Activated CD8-positive, alpha-beta memory T cell treated with anti-CD3 and anti-CD28 coated beads, Interleukin-2, amount 50 U/mL, for 48 hours (primary cell): ENCODE data around the gene ICE1.
"Not testable (repeated sequence)": the region's sequence is repeated elsewhere in the genome, so short reads cannot be mapped to it uniquely, and the experiment has no call there.

Experiments used
- DNase-seq: peaks from one replicate; pipeline ENCODE4 v3.0.0-alpha.2; 2020

ICE1 gene

GRCh38 chr5:5401095-5401494 lies 21.4 kb upstream of the ICE1 start:
- no peak for DNase-seq

DNA sequence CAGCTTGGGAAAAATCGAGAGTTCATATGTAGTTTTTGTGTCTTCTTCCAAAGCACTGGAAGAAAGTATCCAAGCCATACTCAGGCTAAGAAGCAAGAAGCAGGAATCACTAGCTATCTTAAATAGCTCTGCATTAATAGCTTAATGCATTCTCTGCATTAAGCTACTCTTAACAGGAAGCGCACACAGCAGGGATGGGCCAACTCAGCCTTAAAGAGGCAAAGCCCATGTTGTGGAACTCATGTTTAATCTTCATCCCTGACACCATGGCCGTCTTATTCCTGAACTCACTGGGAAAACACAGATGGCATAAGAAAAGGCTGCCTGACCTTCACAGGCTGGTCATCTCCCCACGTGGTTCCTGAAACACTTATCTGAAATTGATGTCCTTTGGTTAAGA lies 18.7 kb upstream of the ICE1 start:
- DNase-seq = no peak

DNA sequence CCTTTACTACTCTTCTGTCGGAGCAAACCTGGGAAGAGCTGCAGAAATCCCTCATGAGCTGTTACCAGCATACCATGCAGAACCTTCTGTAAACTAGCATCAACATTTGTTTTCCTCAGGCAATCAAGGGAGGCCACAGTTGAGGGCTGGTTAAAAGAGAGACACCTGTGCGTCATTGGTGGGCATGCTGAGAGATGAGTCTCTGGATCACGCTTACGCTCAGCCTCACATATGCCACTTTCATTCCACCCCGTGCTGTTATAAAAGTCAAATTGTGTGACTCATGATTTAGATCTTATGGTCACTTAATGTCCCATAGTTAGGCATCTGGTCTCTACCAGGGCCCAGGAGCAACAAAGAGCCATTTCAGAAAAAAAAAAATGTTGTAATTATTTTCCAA lies 18.1 kb upstream of the ICE1 start:
- DNase-seq = no peak

DNA sequence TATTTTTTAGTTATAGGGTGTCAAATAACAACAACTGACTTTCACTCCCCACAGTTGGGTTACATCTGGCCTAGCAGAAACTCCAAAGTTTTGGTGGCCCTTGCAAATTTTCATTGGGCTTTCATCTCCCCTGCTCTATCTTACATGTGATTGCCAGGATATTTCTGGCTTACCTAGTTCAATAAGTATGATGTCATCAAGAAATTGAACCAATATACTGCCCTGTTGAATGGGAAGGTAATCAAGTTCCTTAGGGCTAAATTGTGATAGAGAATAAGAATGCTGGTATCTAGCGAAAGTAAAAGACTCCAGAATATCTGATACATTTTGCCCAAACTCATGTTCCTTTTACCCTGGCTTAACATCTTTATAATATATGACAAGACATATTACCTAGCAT lies 17.0 kb upstream of the ICE1 start:
- no peak for DNase-seq

GRCh38 chr5:5407924-5408323 lies 14.6 kb upstream of the ICE1 start:
- no peak for DNase-seq

- no peak for DNase-seq
Observed at GRCh38 chr5:5409151-5409810, 13.2 kb upstream of the ICE1 start.

DNA sequence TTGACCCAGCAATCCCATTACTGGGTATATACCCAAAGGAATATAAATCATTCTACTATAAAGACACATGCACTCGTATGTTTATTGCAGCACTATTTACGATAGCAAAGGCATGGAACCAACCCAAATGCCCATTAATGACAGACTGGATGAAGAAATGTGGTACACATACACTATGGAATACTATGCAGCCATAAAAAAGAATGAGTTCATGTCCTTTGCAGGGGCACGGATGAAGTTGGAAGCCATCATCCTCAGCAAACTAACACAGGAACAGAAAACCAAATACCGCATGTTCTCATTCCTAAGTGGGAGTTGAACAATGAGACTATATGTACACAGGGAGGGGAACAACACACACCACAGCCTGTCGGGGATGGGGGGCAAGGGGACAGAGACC lies 8.6 kb upstream of the ICE1 start:
- not testable (repeated sequence) for DNase-seq

GRCh38 chr5:5414999-5415398 lies 7.5 kb upstream of the ICE1 start:
- no peak for DNase-seq

- no peak for DNase-seq
Observed at GRCh38 chr5:5416733-5417132, 5.7 kb upstream of the ICE1 start.

DNA sequence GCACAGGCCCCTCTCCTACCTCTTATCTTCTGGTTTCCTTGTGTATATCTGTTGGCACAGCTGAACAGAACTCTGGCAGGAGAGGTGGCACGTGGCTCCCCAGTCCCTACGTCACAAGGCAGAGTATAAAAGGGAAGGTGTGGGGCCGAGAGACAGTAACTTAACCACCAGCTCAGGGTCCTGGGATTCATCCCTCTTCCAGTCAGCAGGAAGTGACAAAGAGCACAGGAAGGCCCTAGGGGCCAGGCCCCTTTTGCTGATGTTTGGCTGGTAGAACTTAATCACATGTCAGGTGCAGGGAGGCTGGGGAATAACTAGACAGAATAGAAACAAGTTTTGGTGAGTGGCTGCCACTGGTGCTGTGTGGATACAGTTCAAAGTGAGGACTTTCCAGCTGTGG lies 4.5 kb upstream of the ICE1 start:
- DNase-seq = no peak

- DNase-seq = no peak
Observed at GRCh38 chr5:5418764-5419163, 3.7 kb upstream of the ICE1 start.

- DNase-seq = no peak
Observed at GRCh38 chr5:5419291-5420210, 2.9 kb upstream of the ICE1 start.

DNA sequence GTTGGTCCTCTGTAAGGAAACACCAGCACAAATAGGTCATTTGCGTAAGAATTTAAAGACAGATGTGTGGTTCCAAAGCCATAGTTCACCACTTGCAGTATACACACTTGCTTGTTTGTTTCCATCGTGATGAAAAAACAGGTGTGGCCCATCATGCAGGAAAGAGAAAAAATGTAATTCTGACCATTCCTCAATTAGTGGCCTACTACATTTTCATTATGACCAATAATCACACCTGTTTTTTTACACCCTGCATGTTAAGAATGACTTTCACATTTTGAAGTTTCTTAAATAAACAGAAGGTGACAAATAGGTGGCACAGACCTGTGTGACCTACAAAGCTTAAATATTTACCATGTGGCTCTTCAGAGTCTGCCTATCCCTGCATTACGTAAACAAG lies 2.2 kb upstream of the ICE1 start:
- DNase-seq = no peak

DNA sequence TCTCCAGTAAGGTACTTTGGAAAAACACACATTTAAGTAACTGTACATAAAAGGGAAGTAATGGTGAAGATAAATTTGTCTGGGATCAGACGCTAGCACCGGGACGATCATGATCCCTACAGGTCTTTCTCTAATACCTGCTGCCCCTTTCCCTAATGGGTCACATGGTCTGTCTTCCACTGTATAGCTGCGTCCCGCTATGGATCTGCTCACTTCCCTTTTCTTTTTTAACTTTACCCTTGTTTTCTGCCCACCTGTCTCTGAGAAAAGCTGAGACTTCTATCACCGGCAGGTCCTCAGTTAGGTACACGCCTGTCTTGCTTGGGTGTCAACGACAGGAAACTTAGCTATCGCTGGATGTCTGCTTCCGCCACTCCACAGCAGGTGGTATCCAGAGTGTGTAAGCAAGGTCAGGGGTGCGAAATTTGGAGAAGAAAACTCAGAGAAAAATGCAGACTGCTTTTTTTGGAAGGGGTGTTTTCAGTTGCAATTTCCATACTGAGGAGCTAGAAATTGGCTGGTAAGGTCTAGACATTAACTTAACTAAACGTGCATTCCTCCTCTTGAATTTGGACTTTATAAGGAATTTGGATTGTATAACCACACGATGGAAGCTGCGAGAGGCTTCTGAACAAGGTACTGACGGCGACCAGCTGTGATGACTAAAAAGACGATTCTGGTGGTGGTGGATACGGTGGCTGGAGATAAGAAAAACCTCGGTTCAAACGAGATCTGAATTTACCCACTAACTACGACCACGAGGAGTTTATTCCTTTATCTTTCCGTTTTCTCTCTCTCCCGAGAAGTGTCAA lies 1.1 kb upstream of the ICE1 start:
- peak; percentile 55 for DNase-seq

GRCh38 chr5:5422819-5423515 lies 490 bp downstream of the ICE1 start:
- DNase-seq = peak; percentile 54

DNA sequence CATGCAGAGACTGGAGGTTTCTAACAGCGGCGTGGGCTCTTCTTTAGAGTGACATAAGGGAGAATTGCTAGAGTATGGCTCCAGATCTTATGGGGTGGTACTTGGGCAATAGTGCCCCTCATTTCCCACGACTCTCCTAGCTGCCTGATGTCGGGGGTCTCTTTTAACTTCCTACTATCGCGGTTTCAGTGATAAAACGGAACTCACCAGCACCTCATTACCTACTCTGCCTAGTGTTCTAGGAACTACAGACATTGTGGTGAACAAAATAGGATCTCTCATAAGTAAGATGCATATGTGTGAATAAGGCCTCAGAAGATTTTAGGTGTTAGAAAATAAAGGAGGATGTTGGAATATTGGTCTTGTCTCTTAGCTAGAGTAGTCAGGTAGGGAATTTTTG lies 1.1 kb downstream of the ICE1 start:
- no peak for DNase-seq

DNA sequence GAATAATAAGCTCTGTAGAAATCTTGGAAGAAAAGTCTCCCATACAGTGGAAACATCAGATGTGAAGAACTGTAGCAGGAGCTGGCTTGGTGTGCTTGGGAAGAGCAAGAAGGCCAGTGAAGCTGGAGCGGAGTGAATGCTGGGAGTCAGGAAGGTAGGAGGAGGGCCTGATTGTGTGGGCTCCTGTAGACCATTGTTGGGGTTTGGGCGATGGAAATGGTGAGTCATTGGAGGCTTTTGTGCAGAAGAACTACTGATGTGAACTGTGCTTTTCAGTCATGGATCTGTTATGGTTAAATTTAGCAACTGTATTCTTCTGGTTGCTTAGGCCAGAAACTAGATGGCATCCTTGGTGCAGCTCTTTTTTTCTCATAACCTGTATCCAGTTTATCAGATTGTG lies 2.3 kb downstream of the ICE1 start:
- peak; percentile 62 for DNase-seq

- no peak for DNase-seq
Observed at GRCh38 chr5:5430136-5430535, 7.7 kb downstream of the ICE1 start.

DNA sequence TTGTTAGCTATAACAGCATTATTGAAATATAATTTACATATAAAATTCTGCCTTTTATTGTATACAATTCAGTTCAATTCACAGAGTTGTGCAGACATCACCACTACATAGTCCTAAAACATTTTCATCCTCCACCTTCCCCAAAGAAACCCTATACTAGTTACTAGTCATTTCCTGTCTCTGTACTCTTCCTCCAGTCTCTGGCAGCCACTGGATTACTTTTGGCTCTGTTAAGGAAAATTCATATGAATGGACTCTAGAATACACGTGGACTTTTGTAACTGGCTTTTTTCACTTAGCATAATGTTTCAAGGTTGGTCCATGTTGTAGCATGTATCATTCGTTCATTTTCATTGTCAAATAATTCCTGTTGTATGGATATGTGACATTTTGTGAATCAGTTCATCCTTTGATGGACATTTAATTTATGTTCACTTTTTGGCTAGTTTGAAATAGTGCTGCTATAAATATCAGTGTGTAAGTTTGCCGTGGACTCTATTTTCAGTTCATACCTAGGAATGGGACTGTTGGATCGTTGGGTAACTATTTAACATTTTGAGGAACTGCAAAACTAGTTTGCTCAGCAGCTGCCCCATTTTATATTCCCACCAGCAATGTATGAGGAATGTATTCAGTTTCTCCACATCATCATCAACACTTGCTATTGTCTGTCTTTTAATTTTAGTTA lies 9.7 kb downstream of the ICE1 start:
- no peak for DNase-seq

DNA sequence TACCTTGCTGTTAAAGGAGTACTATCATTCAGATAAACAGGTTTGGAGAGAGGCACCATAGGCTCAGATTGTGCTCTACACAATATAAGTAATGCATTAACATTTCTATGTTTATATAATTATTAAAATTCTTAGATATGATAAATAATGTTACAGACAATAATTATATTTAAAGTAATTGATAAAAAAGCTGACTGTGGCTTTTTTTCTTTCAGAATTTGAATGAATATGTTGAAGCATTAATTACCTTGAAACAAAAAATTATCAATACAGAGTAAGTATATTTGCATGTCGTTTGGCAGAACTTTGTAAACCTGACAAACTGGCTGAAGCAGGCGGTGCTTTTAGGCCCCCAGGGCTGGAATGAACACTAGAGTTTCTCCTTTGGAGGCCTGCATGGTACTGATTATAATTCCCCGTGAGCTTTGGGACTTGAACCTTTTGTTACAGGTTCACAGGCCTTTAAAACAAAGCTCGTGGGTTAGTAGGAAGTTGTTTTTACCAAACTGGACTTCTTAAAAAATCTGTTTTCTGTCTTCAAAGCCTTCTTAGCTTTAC lies 13.8 kb downstream of the ICE1 start:
- no peak for DNase-seq

DNA sequence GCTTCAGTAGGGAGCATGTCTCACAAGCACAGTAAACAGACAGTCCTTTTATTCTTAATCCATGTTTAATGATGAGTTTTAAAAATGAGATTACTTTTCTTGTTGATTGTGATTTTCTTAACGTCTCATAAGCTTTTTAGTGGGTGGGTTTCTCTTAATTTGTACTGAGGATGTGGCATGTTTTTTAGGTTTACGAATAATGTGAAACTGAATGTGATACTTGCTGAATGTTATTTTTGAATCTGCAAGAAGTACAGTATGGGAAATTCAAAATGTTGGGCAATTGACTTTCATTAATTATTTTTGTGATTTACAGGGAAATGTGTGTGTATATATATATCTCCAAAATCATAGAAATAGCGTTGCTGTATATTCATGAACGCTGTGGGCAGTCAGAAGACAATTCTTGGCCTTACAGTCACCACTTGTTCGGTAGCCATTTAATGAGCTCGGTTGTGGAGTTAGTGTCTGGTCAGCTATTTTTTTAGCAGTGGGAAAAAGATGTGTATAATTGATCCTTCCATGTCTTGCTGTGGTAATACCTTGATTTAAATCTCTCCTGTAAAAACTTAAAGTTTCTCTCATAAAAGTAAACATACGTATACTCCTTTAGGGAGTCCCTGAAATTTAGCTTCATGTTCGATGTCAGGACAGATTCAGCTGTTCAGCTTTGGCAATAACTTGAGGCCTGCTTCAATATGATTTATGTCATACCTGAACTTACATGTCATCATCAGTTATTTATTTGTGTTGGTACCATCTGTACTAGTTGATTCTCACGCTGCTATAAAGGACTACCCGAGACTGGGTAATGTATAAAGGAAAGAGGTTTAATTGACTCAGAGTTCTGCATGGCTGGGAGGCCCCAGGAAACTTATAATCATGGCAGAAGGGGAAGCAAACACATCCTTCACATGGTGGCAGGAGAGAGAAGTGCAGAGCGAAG lies 15.0 kb downstream of the ICE1 start:
- DNase-seq = no peak
